HCT116 (cell line): ENCODE measurements around the gene TTLL5. TPM values are rescaled to one million over a fixed set of nuclear protein-coding genes. Genes with fewer than 3 reads are reported as not detected.

Experiments used
- ATAC-seq: fragments of 200-7000 bp; cut with Tn5 transposase; 2 replicates; pipeline ENCODE4 v1.9.1; 2020; ENCODE audit warnings: mild to moderate bottlenecking, moderate library complexity
- BruUV-seq: library from RNA; stranded (reverse); fragments of 400-500 nt; replicated peaks from 2 replicates; lab custom pipeline; 2021; lab: Mats Ljungman, UMichigan
- CTCF ChIA-PET: fragments of 300-600 bp; sonication (Branson Sonifier 250); formaldehyde crosslinking; loops from one replicate; lab custom pipeline; 2021; ENCODE audit warnings: antibody characterized with exemption; lab: Charles Lee
- POLR2A ChIA-PET: fragments of 300-600, 350-600 bp; sonication (Branson Sonifier 250); formaldehyde crosslinking; loops from one replicate; lab custom pipeline; 2021; ENCODE audit warnings: antibody characterized with exemption; lab: Charles Lee
- RAD21 ChIA-PET, 2 experiments: fragments of 300-600 bp; sonication (Branson Sonifier 250); formaldehyde crosslinking; loops; one replicate each; lab custom pipeline; 2023; ENCODE audit warnings: low total read pairs in 2 of 2; ENCODE audit not compliant: uncharacterized antibody in 2 of 2, unreplicated experiment in 2 of 2, low non-redundant PET in 1 of 2; lab: Charles Lee
- DNase-seq: peaks from one replicate; pipeline ENCODE4 v3.0.0-alpha.2; 2010; ENCODE audit warnings: low read depth, low spot score
- H2AFZ ChIP-seq: fragments of 200-600 bp; shearing (Covaris generic), sonication (generic); 2 replicates; pipeline ENCODE4 v1.6.1; 2017; ENCODE audit warnings: low read depth, mixed run types, mixed read lengths, antibody characterized with exemption, low read length; ENCODE audit not compliant: poor library complexity, severe bottlenecking
- H3K27ac ChIP-seq: 2 replicates; pipeline ENCODE4 v1.5.1; 2012; ENCODE audit warnings: low read depth, low read length
- H3K27me3 ChIP-seq: fragments of 200-600 bp; sonication (generic); 2 replicates; pipeline ENCODE4 v1.6.1; 2016; ENCODE audit warnings: mixed run types, low read length, mixed read lengths; ENCODE audit not compliant: insufficient read depth
- H3K36me3 ChIP-seq, 2 experiments: fragments of 200-500 bp in 1 of 2; fragments of 200-600 bp in 1 of 2; sonication (Bioruptor generic) in 1 of 2; sonication (generic) in 1 of 2; 2 replicates each; pipeline versions ENCODE4 v1.5.1 to v1.6.1; 2014 to 2016; ENCODE audit warnings: low read length in 2 of 2, inconsistent platforms in 1 of 2, mixed read lengths in 1 of 2, mixed run types in 1 of 2; ENCODE audit not compliant: insufficient read depth in 2 of 2, control insufficient read depth in 1 of 2
- H3K4me1 ChIP-seq, 2 experiments: fragments of 200-600 bp in 1 of 2; sonication (generic) in 1 of 2; 2 replicates each; pipeline versions ENCODE4 v1.5.1 to v1.6.1; 2012 to 2017; ENCODE audit warnings: low read length in 2 of 2, inconsistent platforms in 1 of 2, mild to moderate bottlenecking in 1 of 2, mixed read lengths in 1 of 2, mixed run types in 1 of 2, moderate library complexity in 1 of 2; ENCODE audit not compliant: insufficient read depth in 2 of 2, control insufficient read depth in 1 of 2
- H3K4me2 ChIP-seq: fragments of 200-600 bp; sonication (generic); 2 replicates; pipeline ENCODE4 v1.6.1; 2017; ENCODE audit warnings: mixed run types, low read length, mixed read lengths
- H3K4me3 ChIP-seq, 2 experiments: fragments of 200-600 bp in 1 of 2; sonication (generic) in 1 of 2; replicated peaks in 1 of 2; 2 replicates each; pipeline ENCODE4 v1.5.1; 2011 to 2016; ENCODE audit warnings: low read length in 2 of 2, control low read depth in 1 of 2, low read depth in 1 of 2, mild to moderate bottlenecking in 1 of 2, mixed read lengths in 1 of 2, mixed run types in 1 of 2
- H3K79me2 ChIP-seq: fragments of 200-600 bp; sonication (generic); 2 replicates; pipeline ENCODE4 v1.6.1; 2017; ENCODE audit warnings: mild to moderate bottlenecking, mixed run types, low read length, moderate library complexity, mixed read lengths; ENCODE audit not compliant: insufficient read depth
- H3K9ac ChIP-seq: fragments of 200-600 bp; sonication (generic); 2 replicates; pipeline ENCODE4 v1.6.1; 2016; ENCODE audit warnings: low read length, mixed read lengths
- H3K9me2 ChIP-seq: fragments of 200-600 bp; sonication (generic), shearing (Covaris generic); 2 replicates; pipeline ENCODE4 v1.6.1; 2017; ENCODE audit warnings: mixed run types, mild to moderate bottlenecking, moderate library complexity; ENCODE audit not compliant: insufficient read depth
- H3K9me3 ChIP-seq, 2 experiments: fragments of 200-500 bp in 1 of 2; fragments of 200-600 bp in 1 of 2; sonication (Bioruptor generic) in 1 of 2; sonication (generic) in 1 of 2; 2 replicates each; pipeline ENCODE4 v1.6.1; 2014 to 2017; ENCODE audit warnings: low read length in 2 of 2, mixed read lengths in 2 of 2, inconsistent platforms in 1 of 2, low read depth in 1 of 2, mild to moderate bottlenecking in 1 of 2, mixed run types in 1 of 2, moderate library complexity in 1 of 2; ENCODE audit not compliant: control insufficient read depth in 1 of 2, insufficient read depth in 1 of 2
- H4K20me1 ChIP-seq: fragments of 200-600 bp; sonication (generic), shearing (Covaris generic); 2 replicates; pipeline ENCODE4 v1.6.1; 2017; ENCODE audit warnings: mixed run types, mild to moderate bottlenecking, moderate library complexity; ENCODE audit not compliant: insufficient read depth
- CBX3 ChIP-seq: IDR thresholded peaks from 2 replicates; pipeline ENCODE4 v1.6.1; 2012; ENCODE audit warnings: low read depth
- EGR1 ChIP-seq: IDR thresholded peaks from 2 replicates; pipeline ENCODE4 v1.6.1; 2012; ENCODE audit warnings: low read depth
- ELF1 ChIP-seq: IDR thresholded peaks from 2 replicates; pipeline ENCODE4 v1.6.1; 2012; ENCODE audit warnings: low read depth, borderline replicate concordance
- EZH2phosphoT487 ChIP-seq: fragments of 200-600 bp; IDR thresholded peaks from 2 replicates; pipeline ENCODE4 v1.6.1; 2018; ENCODE audit warnings: antibody characterized with exemption, borderline replicate concordance
- FOSL1 ChIP-seq: IDR thresholded peaks from 2 replicates; pipeline ENCODE4 v1.6.1; 2012; ENCODE audit warnings: low read depth
- JUND ChIP-seq: IDR thresholded peaks from 2 replicates; pipeline ENCODE4 v1.6.1; 2012
- RAD21 ChIP-seq: IDR thresholded peaks from 2 replicates; pipeline ENCODE4 v1.6.1; 2012; ENCODE audit warnings: low read depth, mild to moderate bottlenecking
- SIN3A ChIP-seq: IDR thresholded peaks from 2 replicates; pipeline ENCODE4 v1.6.1; 2012; ENCODE audit warnings: low read depth
- YY1 ChIP-seq: IDR thresholded peaks from 2 replicates; pipeline ENCODE4 v1.6.1; 2011; ENCODE audit warnings: low read length, low read depth, moderate library complexity, mild to moderate bottlenecking; ENCODE audit not compliant: insufficient replicate concordance; ENCODE audit errors: extremely low read depth
- ZFX ChIP-seq: fragments of 450-650 bp; IDR thresholded peaks from 2 replicates; pipeline ENCODE4 v1.6.1; 2017
- ZNF274 ChIP-seq: fragments of 200-500 bp; sonication (Bioruptor generic); IDR thresholded peaks from 2 replicates; pipeline ENCODE4 v1.6.1; 2014; ENCODE audit warnings: mild to moderate bottlenecking, low read depth, low read length, inconsistent platforms
- intact Hi-C: fragments of 100-400 bp; cut with micrococcal nuclease; formaldehyde crosslinking; loops from 2 replicates; pipeline ENCODE4 v1.10.0; 2022
- total RNA-seq: library from RNA; stranded (reverse); gene quantifications from one replicate; pipeline ENCODE4 v1.2.1, GENCODE V29; 2021; ENCODE audit not compliant: unreplicated experiment
- TF ChIP-seq, protein P1 (sequence below): IDR thresholded peaks from 2 replicates; pipeline ENCODE4 v1.6.1; 2011; ENCODE audit warnings: mild to moderate bottlenecking, low read length, moderate library complexity; ENCODE audit not compliant: insufficient replicate concordance; ENCODE audit errors: extremely low read depth
- TF ChIP-seq, protein P2 (sequence below), 3 experiments: fragments of 200-600 bp in 1 of 3; sonication (generic) in 1 of 3; IDR thresholded peaks in 2 of 3; conservative IDR thresholded peaks in 1 of 3; 2 replicates each; pipeline ENCODE4 v1.5.1; 2012 to 2017; ENCODE audit warnings: low read depth in 2 of 3, low read length in 2 of 3, antibody characterized with exemption in 1 of 3, borderline replicate concordance in 1 of 3, control low read depth in 1 of 3, mild to moderate bottlenecking in 1 of 3, mixed read lengths in 1 of 3, mixed run types in 1 of 3, moderate library complexity in 1 of 3; ENCODE audit not compliant: insufficient read depth in 1 of 3
- TF ChIP-seq, protein P3 (sequence below): IDR thresholded peaks from 2 replicates; pipeline ENCODE4 v1.6.1; 2012
- TF ChIP-seq, protein P4 (sequence below): IDR thresholded peaks from 2 replicates; pipeline ENCODE4 v1.6.1; 2012; ENCODE audit warnings: low read depth

Gene TTLL5
- total RNA-seq, 1 experiment from 2014 or later, result 26.2 TPM

DNA sequence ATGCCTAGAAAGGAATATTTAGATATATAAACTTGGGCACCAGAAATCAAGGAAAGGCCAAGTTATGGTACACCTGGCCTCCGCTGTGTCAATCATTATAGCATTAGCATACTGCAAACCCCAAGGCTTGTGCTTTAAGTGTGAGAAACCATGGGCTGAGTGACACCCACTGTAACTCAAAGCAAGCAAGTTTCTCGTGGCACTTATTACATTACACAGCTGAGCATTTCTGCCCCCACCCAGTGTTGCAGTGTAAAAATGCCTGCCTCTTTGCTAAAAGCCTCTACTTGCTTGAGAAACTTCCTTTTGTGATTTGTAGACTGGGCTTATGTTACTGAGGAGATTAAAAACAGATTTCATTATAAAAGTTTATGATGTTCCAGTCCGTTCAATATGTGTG, 198.7 kb downstream of the TTLL5 start:
- H3K27ac ChIP-seq, result no peak overlapping the region
- no peaks in the 10 kb centered on the region for H3K9me3 ChIP-seq
- intact Hi-C loops, result no loop called here
- ChIA-PET CTCF (no interaction called here), POLR2A (no interaction called here), RAD21 (interaction anchor here (0.6 kb wide), 2 partner anchors 31 to 149 kb away, joined by 3 read pairs; no protein-coding TSS in a partner anchor)
- H3K9ac ChIP-seq, result no peak overlapping the region
- H4K20me1 ChIP-seq, result no peaks in the 10 kb centered on the region
- H3K36me3 ChIP-seq, result no peaks in the 10 kb centered on the region
- BruUV-seq, result no TSS peak
- ATAC-seq (no peak), DNase-seq (no peak)
- H2AFZ ChIP-seq, result no peak overlapping the region
- H3K9me2 ChIP-seq, result no peaks in the 10 kb centered on the region
- H3K79me2 ChIP-seq, result no peaks in the 10 kb centered on the region
- peaks cover 15 to 30% of the 10 kb centered on the region in 2 experiments for H3K4me1 ChIP-seq
- no peak overlapping the region for H3K4me2 ChIP-seq
- TF ChIP-seq YY1 (no peak), CBX3 (no peak), FOSL1 (no peak), RAD21 (no peak), SIN3A (no peak), EZH2phosphoT487 (no peak), ZNF274 (no peak), JUND (no peak), ELF1 (no peak), ZFX (no peak), EGR1 (no peak)
- TF ChIP-seq, protein P1, sequence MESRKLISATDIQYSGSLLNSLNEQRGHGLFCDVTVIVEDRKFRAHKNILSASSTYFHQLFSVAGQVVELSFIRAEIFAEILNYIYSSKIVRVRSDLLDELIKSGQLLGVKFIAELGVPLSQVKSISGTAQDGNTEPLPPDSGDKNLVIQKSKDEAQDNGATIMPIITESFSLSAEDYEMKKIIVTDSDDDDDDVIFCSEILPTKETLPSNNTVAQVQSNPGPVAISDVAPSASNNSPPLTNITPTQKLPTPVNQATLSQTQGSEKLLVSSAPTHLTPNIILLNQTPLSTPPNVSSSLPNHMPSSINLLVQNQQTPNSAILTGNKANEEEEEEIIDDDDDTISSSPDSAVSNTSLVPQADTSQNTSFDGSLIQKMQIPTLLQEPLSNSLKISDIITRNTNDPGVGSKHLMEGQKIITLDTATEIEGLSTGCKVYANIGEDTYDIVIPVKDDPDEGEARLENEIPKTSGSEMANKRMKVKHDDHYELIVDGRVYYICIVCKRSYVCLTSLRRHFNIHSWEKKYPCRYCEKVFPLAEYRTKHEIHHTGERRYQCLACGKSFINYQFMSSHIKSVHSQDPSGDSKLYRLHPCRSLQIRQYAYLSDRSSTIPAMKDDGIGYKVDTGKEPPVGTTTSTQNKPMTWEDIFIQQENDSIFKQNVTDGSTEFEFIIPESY, result no peak
- TF ChIP-seq, protein P2, sequence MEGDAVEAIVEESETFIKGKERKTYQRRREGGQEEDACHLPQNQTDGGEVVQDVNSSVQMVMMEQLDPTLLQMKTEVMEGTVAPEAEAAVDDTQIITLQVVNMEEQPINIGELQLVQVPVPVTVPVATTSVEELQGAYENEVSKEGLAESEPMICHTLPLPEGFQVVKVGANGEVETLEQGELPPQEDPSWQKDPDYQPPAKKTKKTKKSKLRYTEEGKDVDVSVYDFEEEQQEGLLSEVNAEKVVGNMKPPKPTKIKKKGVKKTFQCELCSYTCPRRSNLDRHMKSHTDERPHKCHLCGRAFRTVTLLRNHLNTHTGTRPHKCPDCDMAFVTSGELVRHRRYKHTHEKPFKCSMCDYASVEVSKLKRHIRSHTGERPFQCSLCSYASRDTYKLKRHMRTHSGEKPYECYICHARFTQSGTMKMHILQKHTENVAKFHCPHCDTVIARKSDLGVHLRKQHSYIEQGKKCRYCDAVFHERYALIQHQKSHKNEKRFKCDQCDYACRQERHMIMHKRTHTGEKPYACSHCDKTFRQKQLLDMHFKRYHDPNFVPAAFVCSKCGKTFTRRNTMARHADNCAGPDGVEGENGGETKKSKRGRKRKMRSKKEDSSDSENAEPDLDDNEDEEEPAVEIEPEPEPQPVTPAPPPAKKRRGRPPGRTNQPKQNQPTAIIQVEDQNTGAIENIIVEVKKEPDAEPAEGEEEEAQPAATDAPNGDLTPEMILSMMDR (IDR thresholded peaks at IDR 0.05 in 2 of 3, conservative IDR thresholded peaks at IDR 0.05 in 1 of 3; ENCODE audit: borderline replicate concordance in 1 of 3, insufficient read depth in 1 of 3, low read depth in 2 of 3, low read length in 2 of 3), result no peak
- TF ChIP-seq, protein P3, sequence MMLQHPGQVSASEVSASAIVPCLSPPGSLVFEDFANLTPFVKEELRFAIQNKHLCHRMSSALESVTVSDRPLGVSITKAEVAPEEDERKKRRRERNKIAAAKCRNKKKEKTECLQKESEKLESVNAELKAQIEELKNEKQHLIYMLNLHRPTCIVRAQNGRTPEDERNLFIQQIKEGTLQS, result no peak
- TF ChIP-seq, protein P4, sequence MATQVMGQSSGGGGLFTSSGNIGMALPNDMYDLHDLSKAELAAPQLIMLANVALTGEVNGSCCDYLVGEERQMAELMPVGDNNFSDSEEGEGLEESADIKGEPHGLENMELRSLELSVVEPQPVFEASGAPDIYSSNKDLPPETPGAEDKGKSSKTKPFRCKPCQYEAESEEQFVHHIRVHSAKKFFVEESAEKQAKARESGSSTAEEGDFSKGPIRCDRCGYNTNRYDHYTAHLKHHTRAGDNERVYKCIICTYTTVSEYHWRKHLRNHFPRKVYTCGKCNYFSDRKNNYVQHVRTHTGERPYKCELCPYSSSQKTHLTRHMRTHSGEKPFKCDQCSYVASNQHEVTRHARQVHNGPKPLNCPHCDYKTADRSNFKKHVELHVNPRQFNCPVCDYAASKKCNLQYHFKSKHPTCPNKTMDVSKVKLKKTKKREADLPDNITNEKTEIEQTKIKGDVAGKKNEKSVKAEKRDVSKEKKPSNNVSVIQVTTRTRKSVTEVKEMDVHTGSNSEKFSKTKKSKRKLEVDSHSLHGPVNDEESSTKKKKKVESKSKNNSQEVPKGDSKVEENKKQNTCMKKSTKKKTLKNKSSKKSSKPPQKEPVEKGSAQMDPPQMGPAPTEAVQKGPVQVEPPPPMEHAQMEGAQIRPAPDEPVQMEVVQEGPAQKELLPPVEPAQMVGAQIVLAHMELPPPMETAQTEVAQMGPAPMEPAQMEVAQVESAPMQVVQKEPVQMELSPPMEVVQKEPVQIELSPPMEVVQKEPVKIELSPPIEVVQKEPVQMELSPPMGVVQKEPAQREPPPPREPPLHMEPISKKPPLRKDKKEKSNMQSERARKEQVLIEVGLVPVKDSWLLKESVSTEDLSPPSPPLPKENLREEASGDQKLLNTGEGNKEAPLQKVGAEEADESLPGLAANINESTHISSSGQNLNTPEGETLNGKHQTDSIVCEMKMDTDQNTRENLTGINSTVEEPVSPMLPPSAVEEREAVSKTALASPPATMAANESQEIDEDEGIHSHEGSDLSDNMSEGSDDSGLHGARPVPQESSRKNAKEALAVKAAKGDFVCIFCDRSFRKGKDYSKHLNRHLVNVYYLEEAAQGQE, result no peak
- H3K27me3 ChIP-seq, result no peaks in the 10 kb centered on the region
- no peak overlapping the region for H3K4me3 ChIP-seq
